ENCODE data around the gene VWA7.
A peak's percentile ranks its signal among the peaks of the same experiment; 100 is the strongest.
"Not testable (repeated sequence)": the region's sequence is repeated elsewhere in the genome, so short reads cannot be mapped to it uniquely, and the experiment has no call there.

The VWA7 gene

DNA sequence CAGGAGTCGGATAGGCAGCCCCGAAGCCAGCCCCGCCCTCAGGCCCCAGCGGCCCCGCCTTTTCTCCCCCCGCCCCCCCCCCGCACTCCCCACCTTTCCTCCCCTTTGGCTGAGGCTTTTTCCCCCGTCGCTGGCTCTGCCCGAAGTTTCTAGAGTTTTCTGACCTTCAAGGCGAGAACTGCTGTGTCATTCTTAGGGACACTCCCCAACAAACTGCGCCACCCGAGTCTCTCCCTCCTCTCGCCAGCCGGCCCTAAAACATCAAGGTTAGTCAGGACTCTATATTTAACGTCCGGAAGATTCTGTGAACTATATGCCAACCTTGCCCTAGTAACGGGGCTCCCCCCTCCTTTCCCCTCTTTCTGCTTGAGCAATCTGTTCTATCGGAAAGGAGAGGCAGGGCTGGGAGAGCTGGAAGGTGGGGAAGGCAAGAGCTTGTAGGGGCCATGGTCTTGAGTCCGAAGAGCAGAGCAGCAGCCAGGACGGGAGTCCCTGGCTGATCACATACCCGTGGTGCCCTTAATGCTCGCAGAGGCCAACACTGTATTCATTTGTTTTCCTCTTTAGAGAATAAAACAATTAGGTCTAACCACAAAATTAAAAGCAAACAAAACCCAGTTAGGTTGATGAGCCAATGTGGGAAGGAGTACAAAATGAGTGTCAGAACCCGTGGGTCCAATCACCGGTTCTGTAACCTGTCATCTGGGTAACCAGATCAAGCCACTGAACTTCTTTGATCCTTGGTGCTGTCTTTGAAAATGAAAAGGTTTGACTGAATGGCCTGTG, 45.1 kb upstream of the VWA7 start:
- Histone ChIP-seq H3K4ac (ENCODE audit: low read depth, low read length) (peak overlapping the region; percentile 96), H3K27me3 (ENCODE audit: insufficient read depth, low read length, poor library complexity) (no peaks in the 10 kb centered on the region), H3K36me3 (ENCODE audit: control insufficient read depth, insufficient read depth, low read length) (no peaks in the 10 kb centered on the region), H3K4me2 (ENCODE audit: low read length) (peak overlapping the region; percentile 4), H4K8ac (ENCODE audit: low read depth, low read length) (no peak overlapping the region), H3K4me3 (ENCODE audit: low read length) (peak overlapping the region; percentile 4), H3K79me2 (ENCODE audit: control insufficient read depth, insufficient read depth, low read length) (peaks cover 3% of the 10 kb centered on the region), H3K56ac (ENCODE audit: low read length) (peak overlapping the region; percentile 74), H4K5ac (ENCODE audit: low read length) (no peak overlapping the region), H2BK5ac (ENCODE audit: low read length) (peak overlapping the region; percentile 1), H3K23ac (ENCODE audit: low read length) (no peak overlapping the region), H2BK120ac (ENCODE audit: low read depth, low read length) (peak overlapping the region; percentile 40), H2AK5ac (ENCODE audit: low read length) (no peak overlapping the region), H2BK15ac (replicated peaks; ENCODE audit: low read depth) (no peak overlapping the region), H3K79me1 (ENCODE audit: low read length) (peaks cover 4% of the 10 kb centered on the region), H3K9ac (ENCODE audit: low read length) (peak overlapping the region; percentile 63), H3K4me1 (ENCODE audit: control insufficient read depth, low read depth, low read length) (peaks cover 7% of the 10 kb centered on the region), H3K18ac (ENCODE audit: low read length) (peak overlapping the region; percentile 28), H3K27ac (ENCODE audit: low read depth, low read length) (peak overlapping the region; percentile 81)
- DNase-seq: peak; percentile 92
- WGBS (ENCODE audit: extremely low coverage, insufficient coverage, low lambda C conversion rate): no CpG with 5 or more reads among the region's 25 CpGs

GRCh38 chr6:31821301-31822035, 44.3 kb upstream of the VWA7 start:
- H3K36me3 ChIP-seq (ENCODE audit: control insufficient read depth, insufficient read depth, low read length): no peaks in the 10 kb centered on the region
- H2BK5ac ChIP-seq (ENCODE audit: low read length): peak overlapping the region; percentile 2
- H3K27ac ChIP-seq (ENCODE audit: low read depth, low read length): peak overlapping the region; percentile 81
- WGBS (ENCODE audit: extremely low coverage, insufficient coverage, low lambda C conversion rate): no CpG with 5 or more reads among the region's 39 CpGs
- no peak overlapping the region for H4K5ac ChIP-seq (ENCODE audit: low read length)
- peak overlapping the region; percentile 56 for H3K4me3 ChIP-seq (ENCODE audit: low read length)
- peaks cover 4% of the 10 kb centered on the region for H3K79me1 ChIP-seq (ENCODE audit: low read length)
- H3K79me2 ChIP-seq (ENCODE audit: control insufficient read depth, insufficient read depth, low read length): peaks cover 3% of the 10 kb centered on the region
- H3K27me3 ChIP-seq (ENCODE audit: insufficient read depth, low read length, poor library complexity): no peaks in the 10 kb centered on the region
- no peak overlapping the region for H3K23ac ChIP-seq (ENCODE audit: low read length)
- no peak overlapping the region for H4K8ac ChIP-seq (ENCODE audit: low read depth, low read length)
- no peak overlapping the region for H2AK5ac ChIP-seq (ENCODE audit: low read length)
- peaks cover 5% of the 10 kb centered on the region for H3K4me1 ChIP-seq (ENCODE audit: control insufficient read depth, low read depth, low read length)
- peak; percentile 79 for DNase-seq
- H2BK120ac ChIP-seq (ENCODE audit: low read depth, low read length): no peak overlapping the region
- peak overlapping the region; percentile 76 for H3K9ac ChIP-seq (ENCODE audit: low read length)
- H3K56ac ChIP-seq (ENCODE audit: low read length): peak overlapping the region; percentile 82
- peak overlapping the region; percentile 56 for H3K4me2 ChIP-seq (ENCODE audit: low read length)
- H3K18ac ChIP-seq (ENCODE audit: low read length): peak overlapping the region; percentile 29
- no peak overlapping the region for H3K4ac ChIP-seq (ENCODE audit: low read depth, low read length)
- no peak overlapping the region for H2BK15ac ChIP-seq (replicated peaks; ENCODE audit: low read depth)

DNA sequence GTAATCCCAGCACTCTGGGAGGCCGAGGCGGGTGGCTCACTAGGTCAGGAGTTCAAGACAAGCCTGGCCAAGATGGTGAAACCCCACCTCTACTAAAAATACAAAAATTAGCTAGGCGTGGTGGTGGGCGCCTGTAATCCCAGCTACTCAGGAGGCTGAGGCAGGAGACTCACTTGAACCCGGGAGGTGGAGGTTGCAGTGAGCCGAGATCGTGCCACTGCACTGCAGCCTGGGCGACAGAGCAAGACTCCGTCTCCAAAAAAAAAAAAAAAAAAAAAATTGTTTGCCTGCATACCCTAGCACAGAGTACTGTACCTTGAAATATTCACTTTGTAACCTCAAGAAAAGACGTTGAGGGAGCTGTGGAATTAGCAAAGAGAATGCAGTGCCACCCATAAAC, 43.3 kb upstream of the VWA7 start:
- not testable (repeated sequence) for H3K4ac ChIP-seq (ENCODE audit: low read depth, low read length); H3K23ac ChIP-seq (ENCODE audit: low read length); H3K79me2 ChIP-seq (ENCODE audit: control insufficient read depth, insufficient read depth, low read length); H2AK5ac ChIP-seq (ENCODE audit: low read length); H3K36me3 ChIP-seq (ENCODE audit: control insufficient read depth, insufficient read depth, low read length); H3K9ac ChIP-seq (ENCODE audit: low read length); H2BK120ac ChIP-seq (ENCODE audit: low read depth, low read length); H3K4me1 ChIP-seq (ENCODE audit: control insufficient read depth, low read depth, low read length); H4K5ac ChIP-seq (ENCODE audit: low read length); H3K27ac ChIP-seq (ENCODE audit: low read depth, low read length); H2BK15ac ChIP-seq (replicated peaks; ENCODE audit: low read depth); H3K4me2 ChIP-seq (ENCODE audit: low read length); H2BK5ac ChIP-seq (ENCODE audit: low read length); H3K27me3 ChIP-seq (ENCODE audit: insufficient read depth, low read length, poor library complexity); H3K56ac ChIP-seq (ENCODE audit: low read length); H3K18ac ChIP-seq (ENCODE audit: low read length); H3K4me3 ChIP-seq (ENCODE audit: low read length); H4K8ac ChIP-seq (ENCODE audit: low read depth, low read length); DNase-seq; H3K79me1 ChIP-seq (ENCODE audit: low read length)
- WGBS (ENCODE audit: extremely low coverage, insufficient coverage, low lambda C conversion rate): no CpG with 5 or more reads among the region's 10 CpGs

DNA sequence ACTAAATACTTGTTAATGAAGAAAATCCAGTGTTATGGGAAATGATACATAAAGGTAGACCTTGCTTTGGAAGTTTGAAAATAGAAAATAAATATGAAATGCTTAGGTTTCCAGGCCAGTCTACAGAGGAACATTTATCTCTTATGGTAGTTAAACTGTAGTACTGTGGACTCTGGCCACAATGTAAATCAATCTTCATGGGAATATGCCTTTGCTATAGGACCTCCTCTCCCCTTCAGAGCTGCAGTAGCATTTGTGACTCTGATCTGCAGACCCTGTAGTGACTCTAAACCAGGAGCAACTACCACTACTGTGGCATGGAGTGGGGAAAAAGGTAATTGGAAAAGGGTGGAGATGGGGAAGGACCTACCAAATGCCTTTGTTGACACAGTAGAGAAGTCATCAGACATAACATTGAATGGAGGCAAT, 42.8 kb upstream of the VWA7 start:
- no peak overlapping the region for H2BK15ac ChIP-seq (replicated peaks; ENCODE audit: low read depth)
- no peak overlapping the region for H4K8ac ChIP-seq (ENCODE audit: low read depth, low read length)
- H3K79me2 ChIP-seq (ENCODE audit: control insufficient read depth, insufficient read depth, low read length): peaks cover 3% of the 10 kb centered on the region
- H3K79me1 ChIP-seq (ENCODE audit: low read length): peaks cover 4% of the 10 kb centered on the region
- H3K4me2 ChIP-seq (ENCODE audit: low read length): no peak overlapping the region
- H3K4ac ChIP-seq (ENCODE audit: low read depth, low read length): no peak overlapping the region
- H4K5ac ChIP-seq (ENCODE audit: low read length): no peak overlapping the region
- H3K4me3 ChIP-seq (ENCODE audit: low read length): no peak overlapping the region
- H2AK5ac ChIP-seq (ENCODE audit: low read length): no peak overlapping the region
- H3K27ac ChIP-seq (ENCODE audit: low read depth, low read length): no peak overlapping the region
- no peaks in the 10 kb centered on the region for H3K36me3 ChIP-seq (ENCODE audit: control insufficient read depth, insufficient read depth, low read length)
- no peak overlapping the region for H2BK5ac ChIP-seq (ENCODE audit: low read length)
- H3K9ac ChIP-seq (ENCODE audit: low read length): peak overlapping the region; percentile 29
- no peak overlapping the region for H3K18ac ChIP-seq (ENCODE audit: low read length)
- no peak for DNase-seq
- H2BK120ac ChIP-seq (ENCODE audit: low read depth, low read length): no peak overlapping the region
- peak overlapping the region; percentile 80 for H3K23ac ChIP-seq (ENCODE audit: low read length)
- H3K56ac ChIP-seq (ENCODE audit: low read length): peak overlapping the region; percentile 49
- H3K4me1 ChIP-seq (ENCODE audit: control insufficient read depth, low read depth, low read length): no peaks in the 10 kb centered on the region
- H3K27me3 ChIP-seq (ENCODE audit: insufficient read depth, low read length, poor library complexity): no peaks in the 10 kb centered on the region

DNA sequence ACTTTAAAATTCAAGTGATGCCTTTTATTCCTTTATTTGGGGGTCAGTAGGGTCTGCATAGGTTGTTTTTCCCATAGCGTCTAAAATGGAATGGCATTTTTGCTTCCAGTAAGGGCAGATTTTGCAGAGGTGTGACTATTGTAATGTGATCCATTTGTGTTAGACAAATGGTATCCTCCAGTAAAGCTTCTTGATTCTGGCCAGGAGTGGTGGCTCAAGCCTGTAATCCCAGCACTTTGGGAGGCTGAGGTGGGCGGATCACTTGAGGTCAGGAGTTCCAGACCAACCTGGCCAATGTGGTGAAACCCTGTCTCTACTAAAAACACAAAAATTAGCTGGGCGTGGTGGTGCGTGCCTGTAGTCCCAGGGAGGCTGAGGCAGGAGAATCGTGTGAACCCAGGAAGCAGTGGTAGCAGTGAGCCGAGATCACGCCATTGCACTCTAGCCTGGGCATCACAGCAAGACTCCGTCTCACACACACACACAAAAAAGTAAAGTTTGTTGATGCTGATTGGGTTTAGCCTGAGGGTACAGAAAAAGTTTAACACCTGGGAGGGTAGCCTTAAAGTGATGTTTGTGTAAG, 40.9 kb upstream of the VWA7 start:
- peak; percentile 48 for DNase-seq
- not testable (repeated sequence) for H3K36me3 ChIP-seq (ENCODE audit: control insufficient read depth, insufficient read depth, low read length); H3K27me3 ChIP-seq (ENCODE audit: insufficient read depth, low read length, poor library complexity); H2AK5ac ChIP-seq (ENCODE audit: low read length); H2BK120ac ChIP-seq (ENCODE audit: low read depth, low read length); H3K79me2 ChIP-seq (ENCODE audit: control insufficient read depth, insufficient read depth, low read length); H2BK15ac ChIP-seq (replicated peaks; ENCODE audit: low read depth); H3K23ac ChIP-seq (ENCODE audit: low read length); H3K79me1 ChIP-seq (ENCODE audit: low read length); H3K18ac ChIP-seq (ENCODE audit: low read length); H3K4me3 ChIP-seq (ENCODE audit: low read length); H3K4ac ChIP-seq (ENCODE audit: low read depth, low read length); H4K5ac ChIP-seq (ENCODE audit: low read length); H3K4me1 ChIP-seq (ENCODE audit: control insufficient read depth, low read depth, low read length); H3K27ac ChIP-seq (ENCODE audit: low read depth, low read length); H4K8ac ChIP-seq (ENCODE audit: low read depth, low read length); H2BK5ac ChIP-seq (ENCODE audit: low read length)
- no CpG with 5 or more reads among the region's 8 CpGs for WGBS (ENCODE audit: extremely low coverage, insufficient coverage, low lambda C conversion rate)
- H3K9ac ChIP-seq (ENCODE audit: low read length): peak overlapping the region; percentile 54
- peak overlapping the region; percentile 56 for H3K56ac ChIP-seq (ENCODE audit: low read length)
- H3K4me2 ChIP-seq (ENCODE audit: low read length): peak overlapping the region; percentile 55
